ENCODE measurements around the gene C2orf78. TPM values are rescaled to one million over a fixed set of nuclear protein-coding genes. Genes with fewer than 3 reads are reported as not detected.

C2orf78 gene
- total RNA-seq, 1 donor from 2014 or later: not detected

GRCh38 chr2:73856214-73856613 lies 72.2 kb downstream of the C2orf78 start:
- H3K4me3 ChIP-seq (ENCODE audit: low read depth, low read length): no peak overlapping the region
- DNase-seq (ENCODE audit: low read depth): peak; percentile 37
- no peak for TF ChIP-seq CTCF (IDR thresholded peaks at IDR 0.05; ENCODE audit: insufficient read depth, low read length, poor library complexity, severe bottlenecking)
- H3K36me3 ChIP-seq (ENCODE audit: control insufficient read depth, insufficient read depth, low read length): peaks cover 2% of the 10 kb centered on the region
- H3K27me3 ChIP-seq (ENCODE audit: control insufficient read depth, insufficient read depth, low read length): no peaks in the 10 kb centered on the region

- TF ChIP-seq CTCF (IDR thresholded peaks at IDR 0.05; ENCODE audit: insufficient read depth, low read length, poor library complexity, severe bottlenecking): no peak
- peak; percentile 31 for DNase-seq (ENCODE audit: low read depth)
- no peaks in the 10 kb centered on the region for H3K27me3 ChIP-seq (ENCODE audit: control insufficient read depth, insufficient read depth, low read length)
- peaks cover 2% of the 10 kb centered on the region for H3K36me3 ChIP-seq (ENCODE audit: control insufficient read depth, insufficient read depth, low read length)
- no peak overlapping the region for H3K4me3 ChIP-seq (ENCODE audit: low read depth, low read length)
These were observed 76.0 kb downstream of the C2orf78 start for GRCh38 chr2:73859721-73860586.

GRCh38 chr2:73862987-73863386 lies 79.0 kb downstream of the C2orf78 start:
- H3K4me3 ChIP-seq (ENCODE audit: low read depth, low read length): no peak overlapping the region
- H3K36me3 ChIP-seq (ENCODE audit: control insufficient read depth, insufficient read depth, low read length): peaks cover 3% of the 10 kb centered on the region
- DNase-seq (ENCODE audit: low read depth): no peak
- no peaks in the 10 kb centered on the region for H3K27me3 ChIP-seq (ENCODE audit: control insufficient read depth, insufficient read depth, low read length)
- no peak for TF ChIP-seq CTCF (IDR thresholded peaks at IDR 0.05; ENCODE audit: insufficient read depth, low read length, poor library complexity, severe bottlenecking)

Other genes with a start within 250 kb of the C2orf78 start
- not detected in 2 replicates for gene NAT8, start 141.8 kb upstream of the C2orf78 start, total RNA-seq
- gene TPRKB, start 46.8 kb upstream of the C2orf78 start, total RNA-seq: 40.1 and 86.8 TPM in 2 replicates
- gene DUSP11, start 4.1 kb upstream of the C2orf78 start, total RNA-seq: 29.8 and 30.2 TPM in 2 replicates
- gene STAMBP, start 44.8 kb downstream of the C2orf78 start, total RNA-seq: 34.0 and 42.5 TPM in 2 replicates
- 0.27 and 2.1 TPM in 2 replicates for gene ACTG2, start 108.8 kb downstream of the C2orf78 start, total RNA-seq
- 66.8 and 71.3 TPM in 2 replicates for gene DGUOK, start 142.7 kb downstream of the C2orf78 start, total RNA-seq
- gene TET3, start 200.7 kb downstream of the C2orf78 start, total RNA-seq: 11.0 and 13.7 TPM in 2 replicates

Measured in kidney epithelial cell (primary cell).